Measurements from ENCODE around the gene FUT3.

GRCh38 chr19:5843295-5843927 lies 7.8 kb downstream of the FUT3 start:
- TF ChIP-seq CTCF (IDR thresholded peaks at IDR 0.05; ENCODE audit: insufficient read depth, low read depth, low read length) = no peak
- no peak for TF ChIP-seq EZH2 (IDR thresholded peaks at IDR 0.05; ENCODE audit: insufficient read depth, low read length)
